NCI-H460 (cell line): ENCODE measurements around the gene GGPS1. TPM values are rescaled to one million over a fixed set of nuclear protein-coding genes. Genes with fewer than 3 reads are reported as not detected.
"Not testable (repeated sequence)": the region's sequence is repeated elsewhere in the genome, so short reads cannot be mapped to it uniquely, and the experiment has no call there.

Experiments used
- DNase-seq: peaks from one replicate; pipeline ENCODE4 v3.0.0-alpha.2; 2016; ENCODE audit warnings: low read depth; ENCODE audit errors: extremely low read depth
- total RNA-seq: library from RNA; depleted of rRNA; stranded (reverse); fragments of >200 nt; shearing (Covaris generic); gene quantifications from 2 replicates; pipeline ENCODE4 v1.2.3, GENCODE V29; 2014

GGPS1 gene
- total RNA-seq, 1 experiment from 2014 or later = 75.6 TPM

- DNase-seq = no peak
Observed at GRCh38 chr1:235304549-235305451, 23.6 kb upstream of the GGPS1 start.

DNA sequence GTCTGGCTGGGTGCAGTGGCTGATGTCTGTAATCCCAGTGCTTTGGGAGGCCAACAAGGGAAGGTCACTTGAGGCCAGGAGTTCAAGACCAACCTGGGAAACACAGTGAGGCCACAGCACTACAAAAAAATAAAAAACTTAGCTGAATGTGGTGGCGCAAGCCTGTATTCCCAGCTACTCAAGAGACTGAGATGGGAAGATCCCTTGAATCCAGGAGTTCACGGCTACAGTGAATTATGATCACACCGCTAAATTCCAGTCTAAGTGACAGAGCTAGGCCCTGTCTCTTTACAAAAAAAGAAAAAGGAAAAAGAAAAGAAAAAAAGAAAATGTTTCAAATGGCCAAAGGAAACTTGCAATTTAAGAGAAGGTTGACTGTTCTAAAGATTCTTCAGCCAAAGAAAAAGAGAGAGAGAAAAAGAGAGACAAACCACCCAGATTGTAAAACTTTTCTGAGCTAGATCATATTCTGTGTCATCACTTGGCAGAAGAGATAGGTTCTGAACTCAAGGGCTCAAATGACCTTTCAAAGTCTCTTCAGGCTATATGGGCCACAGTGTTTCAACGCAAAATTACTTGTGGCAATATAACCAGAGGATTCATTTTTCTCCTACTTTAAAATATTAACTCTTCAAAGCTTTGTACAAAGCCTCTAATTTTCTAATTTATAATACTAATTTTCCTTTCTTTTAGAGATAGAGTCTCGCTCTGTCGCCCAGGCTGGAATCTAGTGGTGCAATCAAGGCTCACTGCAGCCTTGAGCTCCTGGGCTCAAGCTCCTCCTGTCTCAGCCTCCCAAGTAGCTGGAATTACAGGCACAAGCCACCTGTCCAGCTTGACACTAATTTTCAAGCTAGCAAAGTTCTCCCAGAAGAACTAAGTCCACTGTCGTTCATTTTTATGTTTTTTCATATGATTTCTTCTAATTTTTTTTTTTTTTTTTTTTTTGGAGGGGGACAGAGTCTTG lies 20.9 kb upstream of the GGPS1 start:
- DNase-seq = no peak

GRCh38 chr1:235309206-235309605 lies 19.2 kb upstream of the GGPS1 start:
- not testable (repeated sequence) for DNase-seq

DNA sequence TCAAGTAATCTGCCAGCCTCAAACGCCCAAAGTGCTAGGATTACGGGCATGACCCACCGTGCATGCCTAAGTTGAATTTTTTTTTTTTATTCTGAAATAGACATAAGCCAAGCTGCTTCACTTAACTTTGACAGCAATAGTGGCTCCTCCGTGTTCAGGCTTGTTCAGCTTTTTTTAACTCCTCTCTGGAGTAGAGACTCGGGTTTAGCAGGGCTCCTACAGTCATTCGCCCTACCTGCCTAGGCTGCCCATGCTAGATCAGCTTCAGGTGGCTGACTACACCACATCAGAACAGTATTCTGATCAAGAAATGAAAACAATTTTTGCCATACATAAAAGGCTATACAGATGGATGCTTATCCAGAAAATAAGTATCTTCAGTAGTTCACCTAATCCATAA lies 15.1 kb upstream of the GGPS1 start:
- DNase-seq = no peak

DNA sequence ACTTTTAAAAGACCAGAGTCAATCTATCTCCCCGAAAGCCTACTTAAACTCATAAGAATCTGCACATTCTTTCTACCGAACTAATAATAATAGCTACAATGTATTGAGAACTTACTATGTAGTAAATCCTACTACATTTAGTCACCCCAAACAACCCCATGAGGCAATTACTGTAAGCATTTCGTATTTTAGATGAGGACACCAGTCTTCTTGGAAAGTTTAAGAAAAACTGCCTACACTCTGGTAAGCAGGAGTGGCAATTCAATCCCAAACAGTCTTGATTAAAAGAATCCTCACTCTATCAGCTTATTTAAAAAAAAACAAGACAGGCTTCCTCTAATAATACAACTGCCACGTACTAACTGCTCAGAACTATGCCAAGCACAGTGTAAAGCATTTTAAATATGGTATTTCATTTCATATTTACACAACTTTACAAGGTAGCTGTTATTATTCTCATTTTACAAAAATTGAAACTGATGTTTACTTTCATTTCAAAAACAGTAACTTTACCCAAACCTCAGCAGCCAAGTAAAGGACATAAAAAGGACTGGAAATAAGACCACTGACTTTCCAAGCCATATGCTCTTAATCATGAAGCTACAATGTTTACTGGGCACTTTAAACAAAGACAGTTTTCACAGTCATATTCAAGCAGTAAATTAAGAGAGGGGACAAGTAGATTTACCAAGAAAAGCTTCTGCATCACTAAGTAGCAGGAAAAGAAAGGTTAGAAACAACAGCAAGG lies 14.3 kb upstream of the GGPS1 start:
- no peak for DNase-seq

- no peak for DNase-seq
Observed at GRCh38 chr1:235315173-235315572, 13.2 kb upstream of the GGPS1 start.

DNA sequence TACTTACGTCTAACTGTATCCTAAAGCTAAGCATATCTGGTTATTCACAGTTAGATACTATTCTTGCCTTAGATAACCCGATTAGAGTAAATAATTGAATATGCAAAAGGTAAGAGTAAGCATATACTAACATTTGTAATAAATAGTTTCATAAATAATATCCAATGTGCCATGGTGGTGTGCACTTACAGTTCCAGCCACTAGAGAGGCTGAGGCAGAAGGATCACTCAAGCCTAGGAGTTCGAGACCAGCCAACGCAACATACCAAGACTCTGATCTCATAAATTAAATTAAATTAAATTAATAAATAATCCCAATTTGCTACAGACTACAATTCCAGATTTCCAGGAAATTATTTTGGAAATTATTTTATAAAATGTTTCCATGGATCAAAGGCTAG lies 12.6 kb upstream of the GGPS1 start:
- DNase-seq = no peak

DNA sequence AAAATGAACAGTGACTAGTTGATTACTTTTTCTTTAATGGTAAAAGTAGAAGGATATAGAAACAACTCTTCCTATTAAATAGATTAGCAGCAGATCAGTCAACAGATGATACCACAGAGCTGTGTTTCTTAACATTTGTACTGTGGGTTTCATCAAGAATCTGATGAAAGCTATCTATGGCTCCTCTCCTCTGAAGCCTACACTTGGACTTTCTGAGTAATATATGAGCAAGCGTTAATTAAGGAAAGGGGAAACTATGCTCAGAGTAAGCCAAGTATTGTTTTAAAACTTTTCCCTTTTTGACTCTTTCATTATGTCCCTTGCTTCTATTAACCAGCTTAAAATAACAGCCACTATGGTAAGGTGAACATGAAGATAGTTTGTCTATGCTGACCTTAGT lies 11.2 kb upstream of the GGPS1 start:
- no peak for DNase-seq

GRCh38 chr1:235319255-235319654 lies 9.1 kb upstream of the GGPS1 start:
- no peak for DNase-seq

DNA sequence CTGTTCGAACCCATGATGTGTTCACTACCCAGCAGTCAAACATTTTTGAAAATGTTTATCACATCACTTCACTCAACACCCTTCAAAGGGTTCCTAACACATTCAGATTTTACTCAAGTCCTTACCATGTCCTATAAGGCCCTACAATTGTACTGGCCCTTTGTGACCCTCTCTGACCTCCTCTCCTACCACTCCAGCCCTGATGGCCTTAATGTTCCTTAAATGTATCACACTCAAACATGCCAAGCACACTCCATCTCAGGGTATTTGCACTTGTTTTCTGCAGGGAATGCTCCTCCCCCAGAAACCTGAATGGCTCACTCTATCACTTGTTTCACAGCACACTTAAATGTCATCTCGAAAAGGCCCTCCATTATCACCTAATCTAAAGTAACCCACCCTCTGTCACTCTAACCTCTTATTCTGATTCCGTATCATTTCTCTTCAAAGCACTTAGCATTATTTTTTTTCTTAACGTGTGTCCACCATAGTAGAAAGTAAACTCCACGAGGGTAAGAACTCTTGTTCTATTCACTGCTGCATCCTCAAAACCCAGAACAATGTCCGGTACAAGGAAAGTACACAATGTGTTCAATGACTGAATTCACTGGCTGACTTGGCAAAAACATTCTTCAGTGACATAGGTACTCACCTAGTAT lies 7.7 kb upstream of the GGPS1 start:
- DNase-seq = no peak

DNA sequence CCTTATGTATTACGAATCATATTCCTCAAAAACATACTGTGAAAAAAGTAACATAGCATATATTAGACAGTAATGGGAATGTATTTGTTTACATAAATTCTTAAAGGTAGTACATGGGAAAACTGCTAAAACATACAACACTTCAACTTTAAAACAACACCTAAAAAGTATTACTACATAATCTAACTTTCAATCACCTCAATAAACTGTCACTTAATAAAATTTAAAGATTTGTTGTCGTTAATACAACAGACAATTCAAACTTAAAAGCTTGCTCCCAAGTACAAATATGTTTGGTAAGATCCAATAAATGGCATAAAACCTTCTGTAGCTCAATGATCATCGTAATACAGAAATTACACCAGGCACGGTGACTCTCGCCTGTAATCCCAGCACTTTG lies 4.1 kb upstream of the GGPS1 start:
- no peak for DNase-seq

- no peak for DNase-seq
Observed at GRCh38 chr1:235325139-235325538, 3.2 kb upstream of the GGPS1 start.

GRCh38 chr1:235325854-235326253 lies 2.5 kb upstream of the GGPS1 start:
- DNase-seq = no peak

- no peak for DNase-seq
Observed at GRCh38 chr1:235326719-235327558, 1.4 kb upstream of the GGPS1 start.

GRCh38 chr1:235327559-235328270 lies 655 bp upstream of the GGPS1 start, which contains the start of gene ARID4B:
Gene ARID4B, minus strand, starts transcription at chr1:235328179. Its CDS starts 1,260 bp downstream, at chr1:235326919.
- DNase-seq = no peak

DNA sequence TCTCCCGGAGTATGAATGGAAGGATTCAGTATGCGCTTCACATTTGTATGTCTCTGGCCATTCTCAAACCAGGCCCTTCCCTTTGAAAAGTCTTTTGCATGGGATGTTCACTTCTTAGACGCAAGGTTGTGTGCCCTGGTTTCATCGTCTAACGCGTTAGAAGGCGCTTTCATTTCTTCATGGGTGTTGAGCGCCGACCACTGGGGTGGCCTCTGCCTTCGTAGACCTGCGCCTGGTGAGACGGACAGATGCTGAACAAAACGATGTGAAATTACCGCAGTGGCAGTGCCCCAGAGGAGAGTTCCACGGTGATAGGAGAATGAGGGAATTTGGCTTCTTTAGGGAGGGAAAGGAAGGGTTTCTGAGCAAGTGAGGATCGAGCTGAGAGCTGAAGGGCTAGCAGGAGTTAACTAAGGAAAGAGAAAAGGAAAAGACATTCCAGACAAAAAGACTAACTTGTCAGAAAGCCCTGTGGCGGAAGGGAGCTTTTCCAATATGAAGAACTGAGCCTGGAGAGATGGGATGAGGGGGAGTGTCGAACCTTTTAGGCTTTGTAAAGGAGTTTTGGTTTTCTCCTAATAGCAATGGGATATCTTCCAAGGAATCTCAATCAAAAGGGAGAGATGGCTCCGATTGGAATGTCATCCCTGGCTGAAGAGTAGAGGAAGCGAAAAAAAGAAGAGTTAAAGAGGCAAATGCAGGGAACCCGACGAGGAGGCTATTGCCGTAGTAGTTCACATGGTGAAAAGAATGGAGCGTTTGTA lies 951 bp downstream of the GGPS1 start:
- peak; percentile 33 for DNase-seq

DNA sequence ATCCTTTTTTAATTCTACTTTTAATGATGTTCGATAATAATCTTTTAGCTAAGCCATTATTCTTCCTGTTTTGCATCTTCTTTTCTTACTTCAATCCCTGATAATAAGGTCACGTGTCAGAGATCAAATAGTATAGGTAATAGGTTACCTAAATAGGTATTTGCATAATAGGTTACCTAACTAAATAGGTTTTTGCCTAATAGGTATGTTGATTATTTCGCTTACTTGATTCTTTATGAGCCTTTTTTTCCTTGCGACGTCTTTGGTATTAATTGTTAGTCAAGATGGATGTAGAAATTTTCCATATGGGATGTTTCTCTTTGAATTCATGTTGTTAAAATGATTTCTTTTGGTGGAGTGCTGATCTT lies 2.5 kb downstream of the GGPS1 start:
- no peak for DNase-seq

- DNase-seq = no peak
Observed at GRCh38 chr1:235331401-235331800, 3.0 kb downstream of the GGPS1 start.
